ENCODE measurements around the gene PIP5K1B.

Gene PIP5K1B

DNA sequence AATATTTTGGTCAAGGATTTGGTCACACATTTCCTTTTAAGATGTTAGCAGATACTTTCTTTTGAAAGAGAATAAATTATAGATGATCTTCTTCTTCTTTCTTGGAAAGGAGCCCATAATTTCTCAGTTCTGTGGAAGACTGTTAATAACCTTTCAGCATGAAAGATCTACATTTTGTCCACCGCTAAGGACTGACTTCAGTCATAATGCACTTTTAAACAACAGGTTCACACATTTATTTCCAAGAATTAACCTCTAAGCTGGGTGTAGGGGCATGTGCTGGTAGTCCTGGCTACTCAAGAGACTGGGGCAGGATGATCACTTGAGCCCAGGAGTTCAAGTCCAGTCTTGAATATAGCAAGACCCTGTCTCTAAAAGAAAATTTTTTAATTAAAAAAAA, 215.9 kb downstream of the PIP5K1B start:
- DNase-seq: no peak

DNA sequence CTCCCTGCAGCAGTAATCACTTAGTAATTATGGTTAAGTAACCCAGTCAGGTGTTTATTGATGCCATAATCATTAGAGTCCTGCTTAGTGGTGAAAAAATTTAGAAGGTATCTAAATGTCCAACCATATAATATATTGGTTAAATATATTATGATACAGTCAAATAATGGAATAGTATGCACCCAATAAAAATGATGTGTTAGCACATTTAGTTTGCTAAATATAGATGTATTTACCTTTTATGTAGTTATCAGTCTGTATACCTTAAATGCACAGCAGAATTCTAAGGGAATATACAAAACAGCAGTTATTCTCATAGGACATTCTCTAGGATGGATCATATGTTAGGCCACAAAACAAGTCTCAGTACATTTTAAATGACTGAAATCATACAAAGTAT, 218.4 kb downstream of the PIP5K1B start:
- DNase-seq: no peak

GRCh38 chr9:68925175-68925574, 220.1 kb downstream of the PIP5K1B start:
- no peak for DNase-seq

DNA sequence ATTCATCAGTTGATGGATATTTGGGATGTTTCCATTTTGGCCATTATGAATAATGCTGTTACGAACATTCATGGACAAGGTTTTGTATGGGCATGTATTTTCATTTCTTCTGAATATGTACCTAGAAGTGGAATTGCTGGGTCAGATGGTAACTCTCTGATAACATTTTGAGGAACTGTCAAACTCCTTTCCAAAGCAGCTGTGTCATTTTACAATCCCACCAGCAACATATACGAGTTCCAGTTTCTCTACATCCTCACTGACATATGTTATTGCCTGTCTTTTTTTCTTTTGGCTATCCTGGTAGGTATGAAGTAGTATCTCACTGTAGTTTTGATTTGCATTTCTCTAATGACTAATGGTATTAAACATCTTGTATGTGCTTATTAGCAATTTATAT, 222.1 kb downstream of the PIP5K1B start:
- no peak for DNase-seq

DNA sequence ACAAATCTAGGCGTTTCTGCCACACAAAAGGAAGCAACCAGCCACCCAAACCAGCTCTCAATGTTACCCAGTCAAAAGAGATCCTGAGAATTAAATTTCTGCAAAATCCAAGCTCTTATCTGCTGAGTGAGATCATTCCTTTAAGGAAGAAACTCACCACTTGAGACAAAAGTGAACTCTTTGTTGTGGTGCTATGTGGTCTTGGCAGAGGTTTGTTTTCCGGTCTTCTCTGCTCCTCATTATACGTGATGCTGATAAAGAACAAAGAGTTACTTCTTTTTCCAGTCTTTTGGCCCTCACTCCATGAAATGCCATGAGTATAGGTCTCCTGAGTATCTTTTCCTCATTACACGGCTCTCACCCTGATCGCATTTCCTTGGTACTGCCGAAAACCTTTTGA, 226.8 kb downstream of the PIP5K1B start:
- no peak for DNase-seq

GRCh38 chr9:68932458-68932857, 227.4 kb downstream of the PIP5K1B start:
- DNase-seq: no peak

- DNase-seq: no peak
These were observed 228.6 kb downstream of the PIP5K1B start for GRCh38 chr9:68933434-68934328.

- DNase-seq: no peak
These were observed 229.2 kb downstream of the PIP5K1B start for GRCh38 chr9:68934329-68934644.

- DNase-seq: no peak
These were observed 235.5 kb downstream of the PIP5K1B start for GRCh38 chr9:68940573-68940972.

DNA sequence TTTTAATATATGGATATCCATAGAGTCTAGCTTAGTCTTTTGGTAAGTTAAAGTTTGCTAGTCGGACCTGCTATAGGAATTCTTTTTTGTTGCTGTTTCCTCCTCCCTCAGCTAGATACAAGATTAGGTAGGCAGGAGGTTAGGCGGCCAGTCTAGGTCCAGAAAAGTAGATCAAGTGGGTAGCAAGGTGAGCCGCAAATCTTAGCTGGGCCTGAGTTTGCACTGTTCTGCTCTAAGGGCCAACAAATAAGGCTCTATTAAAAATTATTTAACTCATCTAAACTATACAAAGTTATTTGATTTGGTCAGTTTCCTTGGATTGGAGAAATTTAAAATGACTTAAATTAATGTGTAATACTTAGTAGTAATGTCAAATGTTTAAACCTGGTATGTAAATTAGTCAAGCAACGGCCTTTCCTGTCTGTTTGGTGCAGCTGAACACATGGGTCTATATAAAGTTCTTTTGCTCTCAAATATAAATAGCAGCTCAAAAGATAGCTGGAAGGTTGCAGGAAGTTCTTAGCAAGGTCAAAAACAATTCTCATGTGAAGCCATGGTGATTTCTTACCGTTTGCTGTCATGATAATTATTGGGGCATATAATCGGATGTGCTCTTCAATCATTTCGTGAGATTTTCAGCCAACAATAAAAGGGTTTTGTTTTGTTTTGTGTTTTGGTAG, 236.9 kb downstream of the PIP5K1B start:
- no peak for DNase-seq

DNA sequence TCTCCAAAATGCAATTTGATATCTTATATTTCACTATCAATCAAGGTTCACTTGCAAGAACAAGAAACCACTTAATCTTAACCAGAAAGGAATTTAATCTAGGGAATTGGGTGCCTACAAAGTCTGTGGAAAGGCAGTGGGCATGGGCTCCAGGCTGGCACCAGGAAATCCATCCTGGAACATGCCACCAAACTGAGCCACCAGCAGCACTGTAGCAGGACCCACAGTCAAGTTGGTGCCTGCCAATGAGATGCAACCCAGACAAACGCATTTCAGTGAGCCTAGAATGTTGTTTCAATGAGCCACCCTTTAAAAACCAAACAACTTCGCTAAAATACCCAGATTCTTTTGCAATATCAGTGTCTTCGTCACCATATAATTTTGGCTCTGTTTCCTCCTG, 237.8 kb downstream of the PIP5K1B start:
- DNase-seq: no peak

GRCh38 chr9:68947015-68947414, 242.0 kb downstream of the PIP5K1B start:
- no peak for DNase-seq

DNA sequence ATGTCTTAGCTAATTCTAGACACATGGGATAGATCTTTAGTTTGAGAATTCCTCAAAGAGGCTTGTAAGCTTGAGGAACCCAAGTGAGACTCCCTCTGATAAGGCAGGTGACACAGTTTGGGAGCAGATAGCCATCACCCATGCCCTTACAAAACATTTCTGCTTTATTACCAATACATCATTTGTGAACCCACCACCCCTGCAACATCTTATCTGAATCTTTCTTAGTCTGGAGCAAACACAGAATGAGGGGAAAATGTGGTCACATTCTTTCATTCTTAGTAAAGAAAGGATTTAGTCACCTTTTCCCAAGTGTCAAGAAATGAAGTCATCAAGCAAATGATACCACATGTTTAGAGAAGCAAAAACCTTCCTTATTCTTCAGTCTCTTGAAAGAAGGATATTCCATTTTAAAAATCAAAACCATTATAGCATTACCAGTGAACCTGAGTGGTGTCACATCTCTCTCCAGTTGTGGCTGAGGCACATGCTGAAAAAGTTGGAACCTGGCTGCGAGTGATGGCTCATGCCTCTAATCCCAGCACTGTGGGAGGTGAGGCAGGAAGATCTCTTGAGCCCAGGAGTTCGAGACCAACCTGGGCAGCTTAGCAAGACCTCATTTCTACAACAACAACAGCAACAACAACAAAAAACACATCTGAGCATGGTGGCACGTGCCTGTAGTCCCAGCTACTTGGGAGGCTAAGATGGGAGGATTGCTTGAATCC, 243.0 kb downstream of the PIP5K1B start:
- no peak for DNase-seq

GRCh38 chr9:68949271-68950000, 244.4 kb downstream of the PIP5K1B start:
- DNase-seq: peak in 2 of 3 donors; percentile 18 to 29

DNA sequence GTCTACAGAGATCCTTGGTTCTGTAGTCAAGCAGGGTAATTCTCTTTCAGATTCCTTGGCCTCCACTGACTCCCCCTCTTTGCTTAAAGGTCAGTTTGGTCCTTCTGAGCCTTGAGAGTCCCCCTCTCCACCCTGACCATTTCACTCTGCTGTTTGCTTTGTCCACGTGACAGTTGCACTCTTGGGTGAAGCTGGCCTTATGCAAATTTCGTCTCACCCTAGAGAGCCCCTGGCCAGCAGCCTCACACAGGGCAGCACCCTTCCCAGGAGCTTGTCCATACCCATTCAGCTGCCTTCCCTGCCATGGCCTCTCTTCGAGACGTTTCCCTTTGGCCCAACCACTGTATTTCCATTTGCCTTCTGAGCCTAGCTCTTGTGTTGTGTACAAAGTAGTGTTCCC, 245.1 kb downstream of the PIP5K1B start:
- DNase-seq: no peak

GRCh38 chr9:68950689-68951088, 245.6 kb downstream of the PIP5K1B start:
- no peak for DNase-seq

- DNase-seq: peak; percentile 61 to 76 (median 76)
These were observed 247.0 kb downstream of the PIP5K1B start for GRCh38 chr9:68951879-68952659.

- no peak for DNase-seq
These were observed 248.7 kb downstream of the PIP5K1B start for GRCh38 chr9:68953771-68954170.

- DNase-seq: peak in 2 of 3 donors; percentile 27
These were observed 250.3 kb downstream of the PIP5K1B start for GRCh38 chr9:68955330-68955729.

- no peak for DNase-seq
These were observed 252.4 kb downstream of the PIP5K1B start for GRCh38 chr9:68957479-68957878.

DNA sequence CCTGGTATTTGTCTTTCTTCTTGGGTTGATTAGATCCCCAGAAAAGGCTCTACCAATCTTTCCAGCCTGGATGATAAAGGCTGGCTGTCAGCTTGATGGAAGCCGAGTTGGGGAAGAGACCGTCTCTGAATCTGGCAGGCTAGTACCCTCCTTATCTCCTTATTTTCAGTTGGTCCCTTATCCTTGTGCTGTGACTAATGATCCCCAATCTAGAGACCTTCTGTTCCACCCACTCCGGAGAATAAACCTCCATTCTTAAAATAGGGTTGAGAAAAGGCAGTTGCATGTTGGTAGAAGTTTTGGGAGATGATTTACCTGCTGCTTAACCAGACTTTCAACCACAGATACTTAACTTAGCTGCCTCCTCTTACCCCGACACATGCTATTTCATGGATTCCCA, 256.5 kb downstream of the PIP5K1B start:
- no peak for DNase-seq

DNA sequence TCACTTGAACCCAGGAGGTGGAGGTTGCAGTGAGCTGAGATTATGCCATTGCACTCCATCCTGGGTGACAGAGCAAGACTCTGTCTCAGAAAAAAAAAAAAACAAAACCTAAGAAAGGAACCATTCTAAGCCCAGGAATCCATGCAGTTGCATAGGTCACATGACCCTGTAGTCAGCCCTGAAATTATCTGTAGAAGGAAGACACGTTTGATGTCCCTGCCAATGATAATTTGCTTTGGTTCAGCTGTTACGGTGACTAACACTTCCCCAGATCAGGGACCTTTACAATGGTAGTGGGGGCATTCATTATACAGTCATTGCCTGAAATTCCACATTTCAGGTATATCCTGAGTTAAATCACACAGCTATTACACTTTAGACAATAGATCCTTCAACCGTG, 258.4 kb downstream of the PIP5K1B start:
- no peak for DNase-seq

Data from suppressor macrophage treated with lipopolysaccharide for 1 hour (primary cell).